GM19324 (cell line): ENCODE results near the gene B4GALNT1.

Experiments
- ATAC-seq: cut with Tn5 transposase; IDR thresholded peaks from one replicate; pipeline ENCODE4 v1.9.1; 2021; ENCODE audit warnings: mild to moderate bottlenecking, moderate library complexity; ENCODE audit not compliant: unreplicated experiment, low FRiP score

The B4GALNT1 gene

DNA sequence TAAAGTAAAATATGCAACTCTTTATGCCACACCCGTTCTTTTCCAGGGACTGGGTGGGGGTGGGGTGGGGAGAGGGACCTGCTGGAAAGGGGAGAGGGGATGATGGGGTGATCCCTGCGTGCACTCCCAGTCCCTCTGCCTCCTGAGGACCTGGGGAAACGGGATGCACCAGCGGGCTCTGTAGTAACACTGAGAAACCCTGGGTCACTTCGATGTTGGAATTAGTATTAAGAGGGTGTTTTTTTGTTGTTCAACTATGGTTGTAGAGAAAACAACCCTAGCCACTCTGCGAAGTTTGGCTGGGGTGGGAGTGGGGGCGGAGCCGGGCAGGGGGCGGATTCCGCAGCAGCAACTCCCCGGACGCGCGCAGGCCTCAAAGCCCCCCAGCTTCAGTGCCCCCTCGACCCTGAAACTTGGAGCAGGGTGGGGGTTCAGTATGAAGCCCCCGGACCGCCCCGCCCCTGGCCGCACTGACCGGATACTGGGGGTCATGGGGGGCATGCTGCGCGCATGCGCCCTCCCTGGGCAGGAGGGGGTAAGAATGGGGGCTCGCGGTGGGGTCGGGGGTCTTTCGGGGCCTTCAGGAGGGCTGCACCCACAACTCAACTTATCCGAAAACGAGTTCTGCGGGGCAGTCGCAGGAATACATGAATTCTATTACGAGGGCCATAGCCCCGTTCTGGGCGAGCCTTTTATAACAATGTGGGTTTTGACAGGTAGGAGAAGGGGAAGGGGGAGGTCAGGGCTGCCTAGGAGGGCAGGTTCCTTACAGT lies 23.0 kb downstream of the B4GALNT1 start:
- ATAC-seq = no peak

DNA sequence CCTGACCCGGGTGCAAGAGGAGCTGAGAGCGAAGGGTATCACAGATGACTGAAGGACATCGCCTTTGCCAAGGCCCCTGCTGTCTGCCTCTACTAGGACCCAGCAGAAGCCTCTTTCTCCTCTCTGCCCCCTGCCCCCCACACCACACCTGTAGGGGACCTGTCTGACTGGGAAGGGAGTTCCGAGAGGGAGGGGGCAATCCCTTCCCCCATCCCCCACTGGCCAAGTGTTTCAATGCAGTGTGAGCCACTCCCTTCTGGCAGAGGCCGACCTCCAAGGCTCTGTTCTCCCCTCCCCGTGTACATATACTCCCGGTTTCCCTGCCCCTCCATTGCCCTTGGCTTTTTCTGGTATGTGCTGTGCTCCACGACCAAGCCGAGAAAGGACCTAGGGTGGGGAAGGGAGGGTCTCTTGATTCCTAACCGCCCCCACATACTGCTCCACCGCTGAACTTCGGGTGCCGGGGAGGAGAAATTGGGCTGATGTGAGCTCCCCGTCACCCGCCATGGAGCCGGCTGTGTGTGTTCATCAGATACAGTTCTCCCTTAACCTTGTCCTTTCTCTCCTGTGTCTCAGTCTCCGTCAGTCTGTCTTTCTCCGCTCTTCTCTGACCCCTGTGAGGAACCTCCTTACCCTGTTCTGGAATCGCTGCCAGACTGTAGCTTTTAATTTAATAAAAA lies 23.8 kb downstream of the B4GALNT1 start:
- ATAC-seq = no peak

DNA sequence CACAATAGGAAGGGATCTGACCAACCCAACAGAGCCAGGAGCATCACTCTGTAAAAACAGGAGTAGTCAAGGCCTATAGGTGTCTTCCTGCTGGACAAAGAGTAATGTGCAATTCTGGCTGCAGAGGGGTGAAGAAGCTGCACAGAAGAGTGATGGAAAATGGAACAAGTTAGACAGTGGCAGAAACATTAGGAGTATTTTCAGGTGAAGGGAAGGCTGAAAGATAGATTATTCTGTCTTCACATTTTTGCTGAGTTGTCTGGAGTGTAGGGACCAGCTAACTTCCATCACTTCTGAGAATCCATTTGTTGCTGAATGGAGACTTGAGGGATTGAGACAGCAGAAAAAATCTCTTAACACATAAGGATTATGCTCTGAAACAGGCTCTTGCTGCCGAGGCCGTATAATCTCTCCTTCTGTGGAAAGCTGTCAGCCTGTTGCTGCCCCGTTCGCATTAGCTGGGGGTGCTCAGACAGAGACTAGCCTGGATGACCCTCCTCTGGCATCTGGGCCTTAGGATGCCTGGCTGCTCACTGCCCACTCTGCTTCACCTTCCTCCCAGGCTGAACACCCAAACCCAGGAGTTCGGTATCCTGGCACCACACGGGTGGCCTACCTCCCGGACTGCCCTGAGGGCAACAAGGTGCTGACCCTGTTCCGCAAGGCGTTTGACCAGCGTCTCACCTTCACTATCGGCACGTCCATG lies 24.9 kb downstream of the B4GALNT1 start:
- no peak for ATAC-seq

DNA sequence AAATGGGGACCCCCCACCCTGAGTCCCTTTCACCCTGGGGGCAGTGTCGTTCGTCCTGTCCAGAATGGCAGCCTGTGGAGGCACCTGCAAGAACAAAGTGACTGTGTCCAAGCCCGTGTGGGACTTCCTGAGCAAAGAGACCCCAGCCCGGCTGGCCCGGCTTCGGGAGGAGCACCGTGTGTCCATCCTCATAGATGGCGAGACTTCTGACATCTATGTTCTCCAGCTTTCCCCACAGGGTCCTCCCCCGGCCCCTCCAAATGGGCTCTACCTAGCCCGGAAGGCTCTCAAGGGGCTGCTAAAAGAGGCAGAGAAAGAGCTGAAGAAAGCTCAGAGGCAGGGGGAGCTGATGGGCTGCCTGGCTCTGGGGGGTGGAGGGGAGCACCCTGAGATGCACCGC lies 26.2 kb downstream of the B4GALNT1 start:
- no peak for ATAC-seq

DNA sequence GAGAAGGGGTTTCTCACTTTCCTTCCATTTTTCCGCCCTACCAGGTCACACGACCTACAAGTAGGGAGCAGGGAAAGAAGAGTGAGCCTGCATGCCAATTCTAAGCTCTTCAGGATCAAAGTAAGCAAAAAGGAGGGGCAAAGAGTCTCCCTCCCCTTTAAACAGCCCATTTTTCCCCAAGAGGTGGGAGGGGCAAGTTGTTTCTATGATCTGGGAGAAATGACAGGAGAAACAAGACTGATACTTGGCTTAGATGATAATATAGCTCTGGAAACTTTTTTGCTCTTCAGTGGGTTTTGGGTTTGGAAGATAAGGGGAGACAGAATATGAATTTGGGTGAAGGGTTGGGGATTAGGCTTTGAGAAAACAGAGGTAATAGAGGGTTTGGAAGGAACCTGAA lies 26.6 kb downstream of the B4GALNT1 start:
- ATAC-seq = no peak

DNA sequence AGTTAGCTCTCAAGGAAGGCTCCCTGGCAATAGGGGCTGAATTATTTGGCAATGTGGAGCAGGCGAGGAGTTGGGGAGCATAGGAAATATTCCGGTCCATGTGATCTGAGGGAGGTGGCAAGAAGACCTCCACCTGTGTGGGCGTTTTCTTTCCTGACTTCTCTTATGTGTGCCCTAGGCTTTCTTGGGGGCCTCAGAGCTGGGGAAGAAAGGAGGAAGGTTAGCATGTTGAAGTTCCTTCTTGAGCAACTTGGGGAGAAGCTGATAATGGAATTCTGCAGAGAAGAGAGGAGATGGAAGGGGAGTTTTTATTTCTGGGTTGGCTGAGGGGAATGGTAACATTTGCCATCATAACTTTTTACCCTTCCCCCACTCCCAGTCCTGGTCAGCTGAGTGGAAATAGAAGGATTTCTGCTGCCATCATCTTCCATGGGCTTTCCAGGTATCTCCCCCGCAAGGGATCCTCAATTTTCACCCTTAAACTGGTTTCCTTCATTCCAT lies 27.1 kb downstream of the B4GALNT1 start:
- no peak for ATAC-seq

DNA sequence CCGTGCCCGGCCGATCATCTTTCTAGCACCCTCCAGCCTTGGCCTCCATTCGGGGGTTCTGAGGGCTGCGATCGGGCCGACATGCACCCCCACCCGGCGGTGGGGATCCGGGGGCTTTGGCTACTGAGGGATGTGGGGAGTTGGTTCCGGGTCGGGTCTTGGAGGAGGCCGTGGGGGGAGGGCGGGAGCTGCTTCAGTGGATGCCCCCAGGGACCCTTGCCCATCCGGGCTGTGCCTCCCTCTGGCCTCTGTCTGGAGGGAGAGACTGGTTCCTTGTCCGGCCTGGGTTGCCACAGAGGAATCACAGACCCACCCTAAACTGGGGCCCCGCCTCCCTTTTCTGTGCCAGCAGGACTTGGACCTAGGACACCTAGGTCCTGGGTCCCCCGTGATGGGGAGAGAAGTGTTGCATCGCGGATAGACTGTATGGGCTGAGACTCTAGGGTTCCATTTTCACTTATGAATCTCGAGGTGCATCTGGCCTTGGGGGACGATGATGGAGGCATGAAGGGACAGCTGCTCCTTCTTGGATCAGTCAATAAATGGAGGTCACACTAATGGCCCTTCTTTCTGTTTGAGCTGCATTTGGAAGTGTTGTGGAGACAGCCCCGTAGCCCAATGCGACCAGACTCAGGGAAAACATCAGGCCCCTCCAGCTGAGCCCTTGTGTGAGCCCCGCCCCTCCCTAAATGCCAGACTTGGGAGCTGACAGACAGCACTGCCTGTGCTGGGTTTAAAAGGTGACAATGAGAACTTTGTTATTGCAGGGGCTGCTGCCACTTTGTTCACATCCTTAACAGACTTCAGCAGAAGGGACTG lies 27.8 kb downstream of the B4GALNT1 start:
- ATAC-seq = no peak

DNA sequence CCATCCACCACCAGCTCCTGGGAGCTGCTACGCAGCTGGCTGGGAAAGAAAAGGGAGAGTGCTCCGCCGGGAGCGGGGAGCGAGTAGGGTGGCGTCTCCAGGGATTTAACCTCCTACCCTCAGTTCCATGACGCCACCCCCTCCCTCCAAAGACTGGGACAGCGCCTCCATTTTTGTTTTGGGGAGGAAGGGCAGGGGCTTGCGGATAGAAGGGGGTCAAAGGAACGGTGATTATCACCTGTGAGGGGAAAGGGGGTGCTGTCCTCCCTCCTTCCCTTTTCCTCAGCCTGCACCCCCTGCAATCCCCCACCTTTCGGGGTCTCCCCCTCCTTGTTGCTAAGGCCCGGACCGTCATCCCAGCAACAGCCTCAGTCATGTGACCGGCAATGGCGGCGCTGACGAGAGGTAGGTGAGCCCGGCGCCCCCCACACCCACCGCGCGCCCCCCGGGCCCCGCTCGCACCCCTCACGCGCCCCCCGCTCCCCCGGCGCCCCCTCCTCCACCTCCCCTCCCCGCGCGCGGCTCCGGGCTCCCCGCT lies 28.5 kb downstream of the B4GALNT1 start, which contains the start of gene DTX3:
DTX3 (plus strand) TSS at position 371 of the 538 bp plus-strand sequence. CDS start 1,694 bp downstream, outside the sequence.
- no peak for ATAC-seq

DNA sequence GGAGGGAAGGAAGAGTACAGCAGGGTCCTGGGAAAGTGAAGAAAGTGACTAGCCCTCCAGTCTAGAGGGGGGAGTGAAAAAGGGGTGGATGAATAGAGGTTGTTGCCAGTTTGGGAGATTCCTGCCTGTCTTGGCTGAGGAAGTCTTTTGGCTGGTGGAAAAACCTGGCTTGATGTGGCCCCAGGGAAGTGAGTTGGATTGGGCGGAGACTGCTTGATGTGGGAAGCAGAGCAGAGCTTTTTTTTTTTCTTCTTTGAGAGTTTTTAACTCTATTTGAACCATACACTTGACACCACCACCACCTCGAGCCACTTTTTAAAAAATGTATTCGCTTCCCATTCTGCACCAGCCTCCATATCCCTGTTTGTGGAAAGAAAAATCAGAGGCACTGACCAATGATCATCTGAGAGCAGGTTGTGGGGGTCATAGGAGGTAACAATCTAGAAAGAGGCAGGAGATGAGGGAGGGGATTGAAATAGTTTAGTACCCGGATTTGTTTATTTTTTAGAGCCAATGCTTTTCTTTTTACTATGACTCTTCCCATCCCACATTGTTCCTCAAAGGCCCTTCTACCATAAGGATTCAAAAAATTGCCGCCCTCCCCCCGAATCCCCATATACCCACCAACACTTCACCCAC lies 29.1 kb downstream of the B4GALNT1 start:
- no peak for ATAC-seq

DNA sequence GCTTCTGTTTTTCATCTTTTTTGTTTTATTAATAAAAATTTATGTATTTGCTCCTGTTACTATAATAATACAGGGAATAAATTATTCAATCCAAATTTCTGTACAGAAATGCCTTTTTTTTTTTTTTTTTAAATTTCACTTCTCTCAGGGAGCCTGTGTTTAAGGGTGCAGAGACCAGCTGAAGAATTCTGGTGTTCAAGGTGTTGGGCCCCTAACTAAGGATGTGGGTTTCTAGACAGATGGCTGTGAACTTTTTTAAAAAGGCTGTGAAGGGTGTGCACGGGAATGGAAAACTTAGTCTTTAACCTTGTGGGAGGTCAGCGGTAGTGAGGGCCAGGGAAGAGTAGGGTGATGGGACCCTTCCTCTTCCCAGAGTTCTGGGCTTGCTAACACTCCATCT lies 29.7 kb downstream of the B4GALNT1 start:
- ATAC-seq = no peak

DNA sequence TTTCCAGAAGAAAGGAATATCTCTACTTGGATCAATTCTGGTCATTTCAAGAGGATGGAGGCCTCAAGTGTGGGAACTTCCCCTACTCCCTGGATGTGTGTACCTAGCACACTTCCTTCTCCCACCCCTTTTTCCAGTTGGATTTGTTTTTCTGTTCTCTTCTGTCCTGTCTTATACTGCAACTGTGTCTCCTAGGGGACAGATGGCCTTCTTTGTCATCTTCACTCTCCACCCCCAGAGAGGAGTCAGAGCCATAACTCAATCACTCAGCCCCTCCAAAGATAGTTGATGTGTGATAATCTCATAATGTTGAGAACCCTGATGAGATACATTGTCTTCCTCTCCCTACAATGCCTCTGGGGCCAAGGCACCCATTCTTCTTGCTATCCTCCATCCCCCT lies 30.5 kb downstream of the B4GALNT1 start:
- ATAC-seq = no peak

DNA sequence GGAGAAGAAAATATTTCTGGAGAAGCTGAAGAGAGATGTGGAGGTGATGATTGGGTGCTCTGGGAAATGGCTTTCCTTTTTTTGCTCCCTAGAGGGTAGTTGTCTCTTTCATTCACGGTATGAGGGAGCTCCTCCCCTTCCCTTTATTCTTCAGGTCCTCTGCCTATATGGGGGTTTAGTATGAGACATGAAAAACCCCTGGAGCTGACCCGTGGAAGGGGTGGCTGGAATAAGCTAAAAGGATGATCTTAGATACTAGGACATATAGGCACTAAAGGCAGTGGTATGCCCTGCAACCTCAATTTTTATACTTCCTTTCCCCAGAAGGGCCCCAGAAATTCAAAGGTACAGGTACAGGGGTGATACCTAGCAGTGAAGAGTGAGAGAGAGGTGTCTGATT lies 32.6 kb downstream of the B4GALNT1 start:
- no peak for ATAC-seq

DNA sequence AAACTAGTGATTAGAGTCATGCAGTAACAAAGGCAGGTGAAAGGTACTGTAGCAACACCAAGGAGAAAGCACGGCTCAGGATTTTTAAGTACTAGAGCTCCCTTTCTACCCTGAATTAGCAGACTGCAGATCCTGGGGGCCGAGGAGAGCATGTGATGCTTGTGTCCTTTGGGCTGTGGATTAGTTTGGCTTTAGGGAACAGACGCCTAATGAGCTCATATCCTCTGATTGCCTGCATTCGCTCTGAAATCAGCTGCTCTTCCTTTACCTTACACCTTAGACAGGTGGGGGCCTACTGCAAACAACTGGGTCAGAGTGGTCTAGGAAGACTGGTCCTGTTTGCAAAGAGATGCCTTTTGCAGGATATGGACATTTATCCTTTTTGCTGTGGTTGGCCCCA lies 39.8 kb downstream of the B4GALNT1 start:
- no peak for ATAC-seq

DNA sequence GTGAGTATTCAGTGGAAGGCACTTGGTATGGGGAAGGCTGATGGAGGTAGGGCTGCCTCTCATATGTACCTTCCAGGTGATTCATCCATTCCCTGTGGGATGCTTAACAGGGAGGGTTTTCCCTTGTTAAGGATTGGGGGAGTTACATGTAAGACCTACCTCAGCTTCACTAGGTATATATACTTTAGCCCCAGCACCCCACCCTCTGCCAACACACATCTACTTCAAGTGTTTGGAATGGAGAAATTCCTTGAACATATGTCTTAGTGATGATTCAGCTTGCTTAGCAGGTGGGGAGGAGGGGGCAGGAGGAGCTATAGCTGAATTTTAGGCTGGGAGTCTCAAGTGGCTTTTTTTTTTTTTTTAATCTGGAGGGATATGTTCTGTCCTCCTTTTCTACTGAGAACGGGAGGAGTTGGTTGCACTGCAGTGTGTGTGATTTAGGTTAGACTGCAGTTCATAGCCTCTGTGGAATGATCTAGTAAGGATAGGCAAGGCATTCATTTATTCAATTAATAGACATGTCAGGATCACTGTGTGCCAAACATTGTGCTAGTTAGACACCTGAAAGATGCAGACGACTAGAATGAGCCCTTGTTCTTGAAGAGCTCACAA lies 40.3 kb downstream of the B4GALNT1 start:
- no peak for ATAC-seq

DNA sequence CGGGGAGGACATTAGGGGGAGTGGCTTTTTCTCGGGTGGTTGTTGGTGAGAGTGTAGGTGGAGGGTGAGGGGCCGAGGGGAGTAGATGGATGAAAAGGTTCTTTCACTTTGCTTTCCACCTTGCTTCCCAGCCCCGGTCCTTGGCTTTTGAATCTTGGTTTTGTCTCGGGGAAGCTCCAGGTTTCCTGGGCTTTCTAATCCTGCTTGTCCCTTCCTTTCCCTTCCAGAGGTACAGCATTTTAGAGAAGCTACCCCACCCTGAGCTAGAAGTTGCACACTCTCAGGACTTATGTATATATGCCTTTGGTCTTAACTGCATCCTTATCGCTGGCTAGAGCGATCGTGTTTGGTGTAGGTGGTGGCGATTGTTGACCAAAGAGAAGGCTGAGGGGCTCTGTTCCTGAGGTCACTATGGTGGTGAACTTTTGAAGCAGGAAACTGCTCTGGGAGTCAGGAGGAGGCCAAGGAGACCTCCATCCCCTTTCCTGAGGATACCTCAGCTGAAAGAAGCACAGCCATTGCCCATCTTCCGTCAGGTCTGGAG lies 41.1 kb downstream of the B4GALNT1 start:
- peak; percentile 11 for ATAC-seq

DNA sequence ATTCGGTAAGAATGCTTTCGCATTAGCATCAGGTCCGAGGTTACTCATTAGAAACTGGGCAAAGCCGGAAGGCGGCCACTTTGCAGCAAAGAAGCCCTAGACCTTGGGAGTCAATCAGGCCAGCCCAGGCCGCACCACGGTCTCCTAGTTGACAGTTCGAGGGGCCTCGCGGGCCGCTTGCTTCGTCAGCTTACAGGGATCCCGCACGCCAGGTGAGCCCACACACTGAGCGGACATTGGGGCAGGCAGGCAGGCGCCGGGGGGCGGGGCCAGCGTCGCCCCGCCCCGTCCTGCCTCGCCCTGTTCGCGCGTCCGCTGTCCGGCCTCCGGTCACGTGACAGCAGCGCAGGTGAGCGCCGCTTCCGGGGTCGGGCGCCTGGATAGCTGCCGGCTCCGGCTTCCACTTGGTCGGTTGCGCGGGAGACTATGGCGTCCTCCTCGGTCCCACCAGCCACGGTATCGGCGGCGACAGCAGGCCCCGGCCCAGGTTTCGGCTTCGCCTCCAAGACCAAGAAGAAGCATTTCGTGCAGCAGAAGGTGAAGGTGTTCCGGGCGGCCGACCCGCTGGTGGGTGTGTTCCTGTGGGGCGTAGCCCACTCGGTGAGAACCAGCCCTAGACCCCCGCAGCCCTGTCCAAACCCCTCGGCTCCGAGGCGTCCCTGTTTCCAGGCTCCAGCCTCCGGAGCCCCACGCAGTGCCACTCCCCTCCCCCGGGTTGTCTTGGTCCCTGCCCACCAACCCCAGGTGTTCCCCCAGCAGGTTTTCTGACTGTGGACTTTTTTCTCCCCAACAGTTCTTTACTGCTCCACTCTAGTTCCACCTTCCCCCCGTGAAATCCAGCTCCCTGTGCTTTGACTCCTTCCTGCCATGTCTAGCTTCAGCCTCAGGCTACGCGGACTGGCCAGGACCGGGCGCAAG lies 41.9 kb downstream of the B4GALNT1 start, which contains the start of gene PIP4K2C:
PIP4K2C (plus strand) TSS at position 329 of the 918 bp plus-strand sequence; CDS start at position 427, 98 bp downstream.
- peak; percentile 94 for ATAC-seq

DNA sequence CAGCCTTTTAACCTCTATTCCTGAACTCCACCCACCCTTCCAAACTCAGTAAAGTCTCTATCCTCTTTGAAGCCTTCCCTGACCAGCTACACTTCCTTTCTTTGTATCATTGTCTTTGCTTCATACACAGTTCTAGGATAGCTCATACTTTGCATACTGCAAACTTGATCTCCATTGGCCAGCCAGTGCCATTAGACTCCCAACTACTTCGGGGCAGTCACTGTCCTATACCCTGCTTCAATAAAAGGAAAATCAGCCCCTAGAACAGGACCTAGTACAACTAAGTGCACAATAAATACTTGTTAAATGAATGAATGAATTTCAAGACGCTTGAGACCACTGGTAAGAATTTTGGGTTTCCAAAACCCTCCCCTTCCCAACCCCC lies 42.5 kb downstream of the B4GALNT1 start:
- ATAC-seq = no peak
